Measurements from ENCODE around the gene PTF1A.

GRCh38 chr10:23190872-23191763, 994 bp upstream of the PTF1A start:
- TF ChIP-seq EP300 (conservative IDR thresholded peaks at IDR 0.05; ENCODE audit: poor library complexity, severe bottlenecking) (no peak), TAF1 (IDR thresholded peaks at IDR 0.05; ENCODE audit: low read depth) (no peak), CTCF (IDR thresholded peaks at IDR 0.05; ENCODE audit: poor library complexity, severe bottlenecking) (no peak), SMC3 (conservative IDR thresholded peaks at IDR 0.05; ENCODE audit: poor library complexity) (no peak)

Data from neural cell (in vitro differentiated cells).